Measurements from ENCODE around the gene FAM174C. TPM values are rescaled to one million over a fixed set of nuclear protein-coding genes. Genes with fewer than 3 reads are reported as not detected.
"Not testable (repeated sequence)": the region's sequence is repeated elsewhere in the genome, so short reads cannot be mapped to it uniquely, and the experiment has no call there.

Gene FAM174C
- total RNA-seq, 1 donor from 2014 or later = 32.7 TPM

DNA sequence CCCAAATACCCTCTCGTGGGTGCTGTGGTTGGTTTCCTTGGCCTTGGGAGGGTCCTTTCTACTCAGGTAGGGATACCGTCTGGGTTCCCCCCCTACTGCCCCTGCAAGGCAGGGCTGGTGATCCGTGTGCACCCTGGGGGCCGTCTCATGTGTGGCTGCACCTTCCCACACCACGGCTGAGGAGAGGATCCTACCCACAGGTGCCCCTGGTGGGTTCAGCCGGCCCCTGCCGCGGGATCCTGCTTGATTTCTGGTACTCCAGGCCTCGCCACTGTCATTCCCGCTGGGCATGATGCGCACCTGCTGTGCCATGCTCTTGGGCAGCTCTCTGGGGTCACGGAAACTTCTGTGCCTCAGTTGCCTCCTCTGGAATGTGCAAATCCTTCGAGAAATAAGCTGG is 41.1 kb downstream of the FAM174C start:
- no peak for DNase-seq (ENCODE audit: low spot score)
- no peaks in the 10 kb centered on the region for H3K36me3 Mint-ChIP-seq (ENCODE audit: low read depth)
- H3K27me3 Mint-ChIP-seq (ENCODE audit: low read depth) = peaks cover 7% of the 10 kb centered on the region
- TF ChIP-seq, protein P1, sequence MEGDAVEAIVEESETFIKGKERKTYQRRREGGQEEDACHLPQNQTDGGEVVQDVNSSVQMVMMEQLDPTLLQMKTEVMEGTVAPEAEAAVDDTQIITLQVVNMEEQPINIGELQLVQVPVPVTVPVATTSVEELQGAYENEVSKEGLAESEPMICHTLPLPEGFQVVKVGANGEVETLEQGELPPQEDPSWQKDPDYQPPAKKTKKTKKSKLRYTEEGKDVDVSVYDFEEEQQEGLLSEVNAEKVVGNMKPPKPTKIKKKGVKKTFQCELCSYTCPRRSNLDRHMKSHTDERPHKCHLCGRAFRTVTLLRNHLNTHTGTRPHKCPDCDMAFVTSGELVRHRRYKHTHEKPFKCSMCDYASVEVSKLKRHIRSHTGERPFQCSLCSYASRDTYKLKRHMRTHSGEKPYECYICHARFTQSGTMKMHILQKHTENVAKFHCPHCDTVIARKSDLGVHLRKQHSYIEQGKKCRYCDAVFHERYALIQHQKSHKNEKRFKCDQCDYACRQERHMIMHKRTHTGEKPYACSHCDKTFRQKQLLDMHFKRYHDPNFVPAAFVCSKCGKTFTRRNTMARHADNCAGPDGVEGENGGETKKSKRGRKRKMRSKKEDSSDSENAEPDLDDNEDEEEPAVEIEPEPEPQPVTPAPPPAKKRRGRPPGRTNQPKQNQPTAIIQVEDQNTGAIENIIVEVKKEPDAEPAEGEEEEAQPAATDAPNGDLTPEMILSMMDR (IDR thresholded peaks at IDR 0.05) = no peak
- H3K4me1 Mint-ChIP-seq (ENCODE audit: low read depth) = peaks cover 16% of the 10 kb centered on the region
- H3K27ac Mint-ChIP-seq (ENCODE audit: unreplicated experiment) = no peak overlapping the region
- no peaks in the 10 kb centered on the region for H3K9me3 Mint-ChIP-seq (ENCODE audit: low read depth)
- H3K4me3 Mint-ChIP-seq (ENCODE audit: unreplicated experiment) = no peak overlapping the region

- H3K27me3 Mint-ChIP-seq (ENCODE audit: low read depth) = peaks cover 7% of the 10 kb centered on the region
- no peaks in the 10 kb centered on the region for H3K36me3 Mint-ChIP-seq (ENCODE audit: low read depth)
- DNase-seq (ENCODE audit: low spot score) = no peak
- H3K4me1 Mint-ChIP-seq (ENCODE audit: low read depth) = peaks cover 14% of the 10 kb centered on the region
- H3K4me3 Mint-ChIP-seq (ENCODE audit: unreplicated experiment) = no peak overlapping the region
- no peaks in the 10 kb centered on the region for H3K9me3 Mint-ChIP-seq (ENCODE audit: low read depth)
- H3K27ac Mint-ChIP-seq (ENCODE audit: unreplicated experiment) = no peak overlapping the region
- TF ChIP-seq, protein P1 (IDR thresholded peaks at IDR 0.05) = no peak
Measured at GRCh38 chr19:1317274-1318003, 42.1 kb downstream of the FAM174C start.

DNA sequence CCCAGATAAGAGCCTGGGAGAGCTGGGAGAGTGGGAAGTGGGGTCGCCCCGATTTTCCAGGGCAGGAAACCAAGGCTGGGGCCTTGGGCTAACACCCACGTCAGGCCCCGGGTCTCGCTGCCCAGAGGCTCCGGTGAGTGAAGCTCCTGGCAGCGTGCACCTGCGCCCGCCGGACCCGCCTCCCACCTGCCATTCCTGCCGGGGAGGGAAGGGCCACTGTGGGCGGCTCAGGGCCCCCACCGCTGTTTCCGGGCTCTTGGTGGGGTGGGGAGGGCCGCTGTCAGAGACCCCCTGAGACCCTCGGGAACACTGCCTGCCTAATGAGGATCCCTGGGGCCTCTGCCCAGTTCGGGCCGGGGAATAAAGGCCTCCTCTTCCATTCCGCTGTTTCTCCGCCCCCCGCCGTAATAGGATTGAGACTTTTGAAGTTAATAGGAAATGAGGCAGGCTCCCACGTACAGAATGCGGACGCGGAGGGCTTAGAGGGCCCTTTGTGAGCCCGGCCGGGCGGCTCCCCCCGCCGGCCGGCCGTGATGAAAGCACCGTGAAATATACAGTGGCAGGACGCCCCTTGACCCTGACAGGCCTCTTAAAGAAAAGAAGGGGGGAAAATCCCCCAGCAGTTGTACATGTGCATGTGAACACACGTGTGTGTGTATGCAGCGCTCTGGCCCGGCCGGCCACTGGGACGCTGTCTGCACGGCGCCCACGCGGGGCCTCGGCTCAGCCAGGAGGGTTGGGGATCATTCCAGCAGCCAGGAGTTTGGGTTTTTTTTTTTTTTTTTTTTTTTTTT is 43.5 kb downstream of the FAM174C start:
- Mint-ChIP-seq H3K27ac (ENCODE audit: unreplicated experiment) (no peak overlapping the region), H3K27me3 (ENCODE audit: low read depth) (peaks cover 10% of the 10 kb centered on the region), H3K36me3 (ENCODE audit: low read depth) (no peaks in the 10 kb centered on the region), H3K4me1 (ENCODE audit: low read depth) (peaks cover 6% of the 10 kb centered on the region), H3K9me3 (ENCODE audit: low read depth) (no peaks in the 10 kb centered on the region), H3K4me3 (ENCODE audit: unreplicated experiment) (no peak overlapping the region)
- no peak for DNase-seq (ENCODE audit: low spot score)
- TF ChIP-seq, protein P1 (IDR thresholded peaks at IDR 0.05) = no peak

GRCh38 chr19:1320282-1320650 is 44.9 kb downstream of the FAM174C start:
- not testable (repeated sequence) for DNase-seq (ENCODE audit: low spot score); H3K9me3 Mint-ChIP-seq (ENCODE audit: low read depth); H3K4me1 Mint-ChIP-seq (ENCODE audit: low read depth); H3K27me3 Mint-ChIP-seq (ENCODE audit: low read depth); H3K27ac Mint-ChIP-seq (ENCODE audit: unreplicated experiment); H3K36me3 Mint-ChIP-seq (ENCODE audit: low read depth); H3K4me3 Mint-ChIP-seq (ENCODE audit: unreplicated experiment)

- Mint-ChIP-seq H3K27ac (ENCODE audit: unreplicated experiment) (no peak overlapping the region), H3K4me1 (ENCODE audit: low read depth) (no peaks in the 10 kb centered on the region), H3K27me3 (ENCODE audit: low read depth) (peaks cover 10% of the 10 kb centered on the region), H3K4me3 (ENCODE audit: unreplicated experiment) (no peak overlapping the region), H3K9me3 (ENCODE audit: low read depth) (no peaks in the 10 kb centered on the region), H3K36me3 (ENCODE audit: low read depth) (no peaks in the 10 kb centered on the region)
- TF ChIP-seq, protein P1 (IDR thresholded peaks at IDR 0.05) = no peak
- no peak for DNase-seq (ENCODE audit: low spot score)
Measured at GRCh38 chr19:1321539-1321938, 46.2 kb downstream of the FAM174C start.

Data from chondrocyte (in vitro differentiated cells).